ENCODE measurements around the gene MSI2.

DNA sequence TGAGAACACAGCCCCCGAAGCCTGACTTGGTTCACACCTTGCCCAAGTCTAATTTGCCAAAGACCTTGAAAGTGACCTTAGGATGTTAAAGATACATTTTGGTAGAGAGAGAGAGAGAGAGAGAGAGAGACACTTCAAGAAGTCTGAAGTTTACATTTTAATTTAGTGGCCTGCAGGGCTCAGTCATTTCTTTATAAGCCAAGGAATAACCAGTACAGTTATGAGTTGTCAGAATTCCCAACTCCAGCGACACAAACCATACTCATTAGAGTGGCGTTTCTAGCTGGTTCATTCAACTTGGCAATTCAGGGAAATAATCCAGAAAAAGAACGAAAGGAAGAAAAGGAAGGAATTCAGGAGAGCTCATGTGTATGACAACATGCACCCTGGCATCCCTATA is 284.7 kb downstream of the MSI2 start:
- TF ChIP-seq, protein P1, sequence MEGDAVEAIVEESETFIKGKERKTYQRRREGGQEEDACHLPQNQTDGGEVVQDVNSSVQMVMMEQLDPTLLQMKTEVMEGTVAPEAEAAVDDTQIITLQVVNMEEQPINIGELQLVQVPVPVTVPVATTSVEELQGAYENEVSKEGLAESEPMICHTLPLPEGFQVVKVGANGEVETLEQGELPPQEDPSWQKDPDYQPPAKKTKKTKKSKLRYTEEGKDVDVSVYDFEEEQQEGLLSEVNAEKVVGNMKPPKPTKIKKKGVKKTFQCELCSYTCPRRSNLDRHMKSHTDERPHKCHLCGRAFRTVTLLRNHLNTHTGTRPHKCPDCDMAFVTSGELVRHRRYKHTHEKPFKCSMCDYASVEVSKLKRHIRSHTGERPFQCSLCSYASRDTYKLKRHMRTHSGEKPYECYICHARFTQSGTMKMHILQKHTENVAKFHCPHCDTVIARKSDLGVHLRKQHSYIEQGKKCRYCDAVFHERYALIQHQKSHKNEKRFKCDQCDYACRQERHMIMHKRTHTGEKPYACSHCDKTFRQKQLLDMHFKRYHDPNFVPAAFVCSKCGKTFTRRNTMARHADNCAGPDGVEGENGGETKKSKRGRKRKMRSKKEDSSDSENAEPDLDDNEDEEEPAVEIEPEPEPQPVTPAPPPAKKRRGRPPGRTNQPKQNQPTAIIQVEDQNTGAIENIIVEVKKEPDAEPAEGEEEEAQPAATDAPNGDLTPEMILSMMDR (IDR thresholded peaks at IDR 0.05): no peak
- no peak for TF ChIP-seq POLR2A (IDR thresholded peaks at IDR 0.05)
